Measurements from ENCODE around the gene ERBB2. TPM values are rescaled to one million over a fixed set of nuclear protein-coding genes. Genes with fewer than 3 reads are reported as not detected.

Gene ERBB2
- total RNA-seq, 2 donors from 2014 or later, result 110 to 133 TPM

- TF ChIP-seq CTCF (conservative IDR thresholded peaks at IDR 0.05), result no peak
- Mint-ChIP-seq H3K4me1 (peaks cover 9% of the 10 kb centered on the region), H3K4me3 (no peak overlapping the region), H3K27me3 (ENCODE audit: insufficient read depth) (no peaks in the 10 kb centered on the region), H3K27ac (no peak overlapping the region), H3K36me3 (ENCODE audit: low read depth) (peaks cover 26% of the 10 kb centered on the region), H3K9me3 (no peaks in the 10 kb centered on the region)
- WGBS, 2 experiments (ENCODE audit: insufficient coverage in 1 of 2, insufficient read length in 1 of 2), result 90 to 97% methylated on average over 6 to 15 of the region's 15 CpGs
- Histone ChIP-seq H3K36me3 (ENCODE audit: control insufficient read depth, insufficient read depth, low read length) (peaks cover 11% of the 10 kb centered on the region), H3K9ac (ENCODE audit: extremely low read depth, low read length, poor library complexity, severe bottlenecking) (no peak overlapping the region), H3K4me1 (ENCODE audit: control insufficient read depth, insufficient read depth, low read length) (no peaks in the 10 kb centered on the region), H3K4me3 (ENCODE audit: low read length) (no peak overlapping the region), H3K27ac (ENCODE audit: low read depth, low read length) (no peak overlapping the region), H3K9me3 (ENCODE audit: control insufficient read depth, low read length) (no peaks in the 10 kb centered on the region), H3K27me3 (ENCODE audit: control insufficient read depth, insufficient read depth, low read length, poor library complexity, severe bottlenecking) (no peaks in the 10 kb centered on the region)
- no peak for DNase-seq
Measured at GRCh38 chr17:39659279-39660010, 40.4 kb upstream of the ERBB2 start.

- Mint-ChIP-seq H3K4me1 (peaks cover 9% of the 10 kb centered on the region), H3K9me3 (no peaks in the 10 kb centered on the region), H3K4me3 (no peak overlapping the region), H3K27me3 (ENCODE audit: insufficient read depth) (peaks cover 3% of the 10 kb centered on the region), H3K36me3 (ENCODE audit: low read depth) (peaks cover 22% of the 10 kb centered on the region), H3K27ac (no peak overlapping the region)
- Histone ChIP-seq H3K4me1 (ENCODE audit: control insufficient read depth, insufficient read depth, low read length) (no peaks in the 10 kb centered on the region), H3K36me3 (ENCODE audit: control insufficient read depth, insufficient read depth, low read length) (peaks cover 11% of the 10 kb centered on the region), H3K4me3 (ENCODE audit: low read length) (no peak overlapping the region), H3K9me3 (ENCODE audit: control insufficient read depth, low read length) (no peaks in the 10 kb centered on the region), H3K27ac (ENCODE audit: low read depth, low read length) (no peak overlapping the region), H3K27me3 (ENCODE audit: control insufficient read depth, insufficient read depth, low read length, poor library complexity, severe bottlenecking) (no peaks in the 10 kb centered on the region), H3K9ac (ENCODE audit: extremely low read depth, low read length, poor library complexity, severe bottlenecking) (no peak overlapping the region)
- WGBS, 2 experiments (ENCODE audit: insufficient coverage in 1 of 2, insufficient read length in 1 of 2), result 90 to 100% methylated on average over 3 to 5 of the region's 5 CpGs
- no peak for DNase-seq
- TF ChIP-seq CTCF (conservative IDR thresholded peaks at IDR 0.05), result no peak
Measured at GRCh38 chr17:39660011-39660360, 39.9 kb upstream of the ERBB2 start.

GRCh38 chr17:39660397-39661385 lies 39.2 kb upstream of the ERBB2 start:
- Mint-ChIP-seq H3K4me3 (no peak overlapping the region), H3K27me3 (ENCODE audit: insufficient read depth) (peaks cover 10% of the 10 kb centered on the region), H3K27ac (no peak overlapping the region), H3K9me3 (no peaks in the 10 kb centered on the region), H3K36me3 (ENCODE audit: low read depth) (peaks cover 15% of the 10 kb centered on the region), H3K4me1 (peaks cover 9% of the 10 kb centered on the region)
- DNase-seq, result no peak
- H3K36me3 ChIP-seq (ENCODE audit: control insufficient read depth, insufficient read depth, low read length), result peaks cover 11% of the 10 kb centered on the region
- WGBS, 2 experiments (ENCODE audit: insufficient coverage in 1 of 2, insufficient read length in 1 of 2), result 94 to 97% methylated on average over 29 to 35 of the region's 35 CpGs
- TF ChIP-seq CTCF (conservative IDR thresholded peaks at IDR 0.05), result no peak
- H3K27me3 ChIP-seq (ENCODE audit: control insufficient read depth, insufficient read depth, low read length, poor library complexity, severe bottlenecking), result no peaks in the 10 kb centered on the region
- H3K4me3 ChIP-seq (ENCODE audit: low read length), result no peak overlapping the region
- H3K9me3 ChIP-seq (ENCODE audit: control insufficient read depth, low read length), result no peaks in the 10 kb centered on the region
- no peak overlapping the region for H3K27ac ChIP-seq (ENCODE audit: low read depth, low read length)
- H3K9ac ChIP-seq (ENCODE audit: extremely low read depth, low read length, poor library complexity, severe bottlenecking), result no peak overlapping the region
- H3K4me1 ChIP-seq (ENCODE audit: control insufficient read depth, insufficient read depth, low read length), result no peaks in the 10 kb centered on the region
